H1 (cell line): Measurements from ENCODE around the gene ZGRF1. TPM values are rescaled to one million over a fixed set of nuclear protein-coding genes. Genes with fewer than 3 reads are reported as not detected.

Source experiments
- CTCF ChIA-PET: fragments of 300-600 bp; sonication (Branson Sonifier 250); formaldehyde crosslinking; loops from one replicate; lab custom pipeline; 2021; ENCODE audit not compliant: partially characterized antibody; lab: Charles Lee
- POLR2A ChIA-PET: fragments of 300-600 bp; sonication (Branson Sonifier 250); formaldehyde crosslinking; loops from one replicate; lab custom pipeline; 2021; ENCODE audit warnings: inconsistent platforms; ENCODE audit not compliant: partially characterized antibody; lab: Charles Lee
- DNase-seq, 2 experiments: peaks; one replicate each; pipeline versions ENCODE4 v3.0.0 to v3.0.0-alpha.2; 2010 to 2022; ENCODE audit warnings: low spot score in 2 of 2, low read depth in 1 of 2, mixed read lengths in 1 of 2
- FAIRE-seq: peaks from 2 replicates; lab custom pipeline; 2011; peaks lifted over from hg19 to GRCh38; lab: Jason Lieb, UNC
- H2AFZ ChIP-seq: 2 replicates; pipeline ENCODE4 v1.8.1; 2012; ENCODE audit warnings: low read length, inconsistent platforms
- H2AK5ac ChIP-seq: 2 replicates; pipeline ENCODE4 v1.6.1; 2013; ENCODE audit warnings: low read depth, low read length
- H2BK120ac ChIP-seq: replicated peaks from 2 replicates; pipeline ENCODE3; 2013; ENCODE audit warnings: low read depth, low read length, inconsistent platforms
- H2BK12ac ChIP-seq: 2 replicates; pipeline ENCODE4 v1.6.1; 2013; ENCODE audit warnings: low read depth, low read length
- H2BK15ac ChIP-seq: 2 replicates; pipeline ENCODE4 v1.6.1; 2013; ENCODE audit warnings: low read length
- H2BK20ac ChIP-seq: 2 replicates; pipeline ENCODE4 v1.6.1; 2013; ENCODE audit warnings: low read length
- H2BK5ac ChIP-seq: 2 replicates; pipeline ENCODE4 v1.6.1; 2013; ENCODE audit warnings: low read depth, low read length
- H3K14ac ChIP-seq: 2 replicates; pipeline ENCODE4 v1.6.1; 2013; ENCODE audit warnings: inconsistent platforms; ENCODE audit not compliant: insufficient read length
- H3K18ac ChIP-seq: 2 replicates; pipeline ENCODE4 v1.6.1; 2013; ENCODE audit warnings: low read length; ENCODE audit errors: extremely low read depth
- H3K23ac ChIP-seq: 2 replicates; pipeline ENCODE4 v1.6.1; 2013; ENCODE audit warnings: inconsistent platforms; ENCODE audit not compliant: insufficient read length
- H3K23me2 ChIP-seq: 2 replicates; pipeline ENCODE4 v1.6.1; 2013; ENCODE audit warnings: low read depth, low read length
- H3K27ac ChIP-seq: 2 replicates; pipeline ENCODE4 v1.6.1; 2011; ENCODE audit warnings: low read depth, low read length, inconsistent platforms
- H3K27me3 ChIP-seq, 4 experiments: replicated peaks in 1 of 4; 1 replicate in 1 of 4; 2 replicates in 3 of 4; pipeline versions ENCODE4 v1.6.1 to v1.8.1; 2011 to 2013; ENCODE audit warnings: low read length in 3 of 4, mild to moderate bottlenecking in 3 of 4, inconsistent platforms in 2 of 4, mixed read lengths in 2 of 4, moderate library complexity in 1 of 4; ENCODE audit not compliant: control insufficient read depth in 3 of 4, insufficient read depth in 3 of 4; ENCODE audit errors: extremely low read depth in 1 of 4
- H3K36me3 ChIP-seq, 4 experiments: 2 replicates each; pipeline versions ENCODE4 v1.6.1 to v1.8.1; 2011 to 2013; ENCODE audit warnings: mild to moderate bottlenecking in 4 of 4, low read length in 3 of 4, moderate library complexity in 2 of 4, control low read depth in 1 of 4, inconsistent platforms in 1 of 4; ENCODE audit not compliant: insufficient read depth in 4 of 4, control insufficient read depth in 2 of 4
- H3K4ac ChIP-seq: replicated peaks from 2 replicates; pipeline ENCODE3; 2013; ENCODE audit warnings: low read length, low read depth, mixed read lengths, inconsistent platforms; ENCODE audit not compliant: insufficient read length
- H3K4me1 ChIP-seq, 4 experiments: replicated peaks in 1 of 4; 1 replicate in 1 of 4; 2 replicates in 3 of 4; pipeline versions ENCODE4 v1.6.1 to v1.8.1; 2011 to 2013; ENCODE audit warnings: low read length in 3 of 4, inconsistent platforms in 2 of 4, mixed read lengths in 1 of 4; ENCODE audit not compliant: insufficient read depth in 4 of 4, control insufficient read depth in 3 of 4
- H3K4me2 ChIP-seq, 2 experiments: 2 replicates each; pipeline versions ENCODE4 v1.6.1 to v1.8.1; 2011 to 2013; ENCODE audit warnings: low read depth in 2 of 2, low read length in 2 of 2, control low read depth in 1 of 2, inconsistent platforms in 1 of 2, mild to moderate bottlenecking in 1 of 2; ENCODE audit not compliant: insufficient read depth in 1 of 2
- H3K4me3 ChIP-seq, 4 experiments: fragments of 200-600, 300-600 bp in 1 of 4; sonication (generic), shearing (Covaris generic), sonication (Bioruptor Twin) in 1 of 4; 2 replicates each; pipeline versions ENCODE4 v1.5.1 to v1.8.1; 2011 to 2016; ENCODE audit warnings: low read length in 4 of 4, low read depth in 3 of 4, control low read depth in 2 of 4, inconsistent platforms in 2 of 4, mild to moderate bottlenecking in 2 of 4, mixed read lengths in 1 of 4, moderate library complexity in 1 of 4; ENCODE audit not compliant: insufficient read depth in 2 of 4; ENCODE audit errors: extremely low read depth in 1 of 4
- H3K56ac ChIP-seq: replicated peaks from 2 replicates; pipeline ENCODE3; 2013; ENCODE audit warnings: low read depth, mild to moderate bottlenecking, mixed read lengths, low read length, inconsistent platforms; ENCODE audit not compliant: insufficient read length
- H3K79me1 ChIP-seq: 2 replicates; pipeline ENCODE4 v1.6.1; 2013; ENCODE audit warnings: low read depth, low read length, control low read depth
- H3K79me2 ChIP-seq, 2 experiments: 2 replicates each; pipeline versions ENCODE4 v1.6.1 to v1.8.1; 2012 to 2013; ENCODE audit warnings: low read length in 2 of 2, mild to moderate bottlenecking in 2 of 2, inconsistent platforms in 1 of 2; ENCODE audit not compliant: insufficient read depth in 2 of 2, control insufficient read depth in 1 of 2
- H3K9ac ChIP-seq, 4 experiments: replicated peaks in 1 of 4; 1 replicate in 1 of 4; 2 replicates in 3 of 4; pipeline versions ENCODE4 v1.6.1 to v1.8.1; 2011 to 2013; ENCODE audit warnings: low read depth in 3 of 4, low read length in 3 of 4, control low read depth in 2 of 4, mild to moderate bottlenecking in 2 of 4, moderate library complexity in 2 of 4, inconsistent platforms in 1 of 4; ENCODE audit errors: extremely low read depth in 1 of 4
- H3K9me3 ChIP-seq, 2 experiments: 2 replicates each; pipeline versions ENCODE4 v1.6.1 to v1.8.1; 2012 to 2013; ENCODE audit warnings: mild to moderate bottlenecking in 2 of 2, moderate library complexity in 2 of 2, control low read depth in 1 of 2, inconsistent platforms in 1 of 2, low read depth in 1 of 2, low read length in 1 of 2, mixed read lengths in 1 of 2; ENCODE audit not compliant: insufficient read depth in 2 of 2
- H4K20me1 ChIP-seq, 2 experiments: replicated peaks in 1 of 2; 2 replicates each; pipeline versions ENCODE3 to v1.8.1; 2011 to 2013; ENCODE audit warnings: inconsistent platforms in 2 of 2, low read length in 2 of 2, mild to moderate bottlenecking in 1 of 2; ENCODE audit not compliant: insufficient read depth in 2 of 2, control insufficient read depth in 1 of 2
- H4K5ac ChIP-seq: 2 replicates; pipeline ENCODE4 v1.6.1; 2013; ENCODE audit warnings: low read length, low read depth, mixed read lengths, inconsistent platforms; ENCODE audit not compliant: insufficient read length
- H4K8ac ChIP-seq: 2 replicates; pipeline ENCODE4 v1.8.0; 2013; ENCODE audit warnings: mild to moderate bottlenecking, moderate library complexity, low read length, inconsistent platforms; ENCODE audit not compliant: insufficient read depth; ENCODE audit errors: extremely low read depth
- H4K91ac ChIP-seq: replicated peaks from 2 replicates; pipeline ENCODE3; 2013; ENCODE audit warnings: low read length, mixed read lengths, inconsistent platforms; ENCODE audit not compliant: insufficient read length
- ATF2 ChIP-seq: IDR thresholded peaks from 2 replicates; pipeline ENCODE4 v1.6.1; 2012; ENCODE audit warnings: low read length, inconsistent platforms
- CEBPB ChIP-seq: IDR thresholded peaks from 2 replicates; pipeline ENCODE4 v1.6.1; 2012; ENCODE audit warnings: low read depth, low read length
- JUND ChIP-seq: IDR thresholded peaks from 2 replicates; pipeline ENCODE4 v1.6.1; 2011; ENCODE audit warnings: mild to moderate bottlenecking, improper control_type of control experiment, low read length
- NRF1 ChIP-seq: IDR thresholded peaks from 2 replicates; pipeline ENCODE4 v1.6.1; 2011; ENCODE audit warnings: mild to moderate bottlenecking, low read depth, low read length, improper control_type of control experiment
- POLR2A ChIP-seq, 2 experiments: IDR thresholded peaks; 1 replicate in 1 of 2; 2 replicates in 1 of 2; pipeline ENCODE4 v1.6.1; 2011; ENCODE audit warnings: low read depth in 2 of 2, low read length in 2 of 2, mild to moderate bottlenecking in 2 of 2; ENCODE audit errors: control extremely low read depth in 1 of 2
- POU5F1 ChIP-seq: IDR thresholded peaks from 2 replicates; pipeline ENCODE4 v1.6.1; 2011; ENCODE audit warnings: low read depth, mild to moderate bottlenecking, low read length, moderate library complexity
- RBBP5 ChIP-seq: IDR thresholded peaks from 2 replicates; pipeline ENCODE4 v1.7.1; 2012; ENCODE audit warnings: low read depth, mild to moderate bottlenecking, inconsistent platforms, low read length, moderate library complexity, borderline replicate concordance
- SIN3A ChIP-seq, 2 experiments: IDR thresholded peaks in 1 of 2; conservative IDR thresholded peaks in 1 of 2; 2 replicates each; pipeline ENCODE4 v1.6.1; 2011 to 2012; ENCODE audit warnings: low read length in 2 of 2, improper control_type of control experiment in 1 of 2, low read depth in 1 of 2, mild to moderate bottlenecking in 1 of 2
- SP2 ChIP-seq: IDR thresholded peaks from 2 replicates; pipeline ENCODE4 v1.6.1; 2012; ENCODE audit warnings: mild to moderate bottlenecking, low read length, inconsistent platforms
- SUZ12 ChIP-seq: fragments of 200-600 bp; sonication (generic); IDR thresholded peaks from 2 replicates; pipeline ENCODE4 v1.6.1; 2012; ENCODE audit warnings: mild to moderate bottlenecking, inconsistent platforms, low read length, moderate library complexity, mixed read lengths
- TAF1 ChIP-seq: IDR thresholded peaks from 2 replicates; pipeline ENCODE4 v1.6.1; 2011; ENCODE audit warnings: mild to moderate bottlenecking, low read depth, low read length
- TCF12 ChIP-seq: IDR thresholded peaks from 2 replicates; pipeline ENCODE4 v1.6.1; 2011; ENCODE audit warnings: low read depth, mild to moderate bottlenecking, low read length
- YY1 ChIP-seq: IDR thresholded peaks from 2 replicates; pipeline ENCODE4 v1.6.1; 2011; ENCODE audit warnings: low read depth, mild to moderate bottlenecking, low read length
- WGBS, 2 experiments: shearing (Covaris generic) in 1 of 2; methylation state at CpG; one replicate each; pipeline versions ENCODE4 v1.1.6 to v1.1.7; 2013 to 2015; ENCODE audit warnings: low lambda C conversion rate in 2 of 2, mixed read lengths in 2 of 2, inconsistent platforms in 1 of 2, low coverage in 1 of 2, missing lambda C conversion rate in 1 of 2; ENCODE audit not compliant: insufficient replicate concordance in 2 of 2, insufficient coverage in 1 of 2, insufficient read length in 1 of 2; ENCODE audit errors: extremely low coverage in 1 of 2, missing lambda C conversion rate in 1 of 2; 5-methylcytosine and 5-hydroxymethylcytosine counted together
- polyA plus RNA-seq, 7 experiments: library from polyadenylated mRNA; depleted of rRNA in 3 of 7; stranded (reverse) in 5 of 7; unstranded in 2 of 7; fragments of >200 nt in 5 of 7; fragments of 200-250 nt in 2 of 7; gene quantifications; 1 replicate in 5 of 7; 2 replicates in 1 of 7; 4 replicates in 1 of 7; pipeline versions ENCODE4 v1.2.1 to v1.2.3, GENCODE V29; 2011 to 2013; ENCODE audit warnings: missing spikeins in 2 of 7, mixed read lengths in 2 of 7
- total RNA-seq: library from RNA; stranded (reverse); fragmentation: NEBNext Ultra II Directional; extraction: Animal tissue kit (Norgen Biotek cat#: 25700); gene quantifications from 2 replicates; pipeline ENCODE4 v1.2.1, GENCODE V29; 2021

Gene ZGRF1
- total and polyA plus RNA-seq, 2 of the 8 experiments (the other 6 are each of a cell fraction or from before 2014, with no cell fraction given), result 12.0 to 44.6 TPM

- Histone ChIP-seq H4K91ac (no peak overlapping the region), H2BK20ac (no peak overlapping the region), H3K4me2 (no peak overlapping the region), H3K9me3 (no peaks in the 10 kb centered on the region), H3K18ac (no peak overlapping the region), H3K27ac (no peak overlapping the region), H3K4me1 (no peaks in the 10 kb centered on the region), H4K20me1 (no peaks in the 10 kb centered on the region), H3K56ac (no peak overlapping the region), H3K4ac (no peak overlapping the region), H3K9ac (no peak overlapping the region), H3K27me3 (no peaks in the 10 kb centered on the region), H3K36me3 (peaks cover 0 to 8% (median under 1%) of the 10 kb centered on the region in 4 experiments; a peak in 2 of 8 replicates), H2BK5ac (no peak overlapping the region), H2BK15ac (no peak overlapping the region), H4K5ac (no peak overlapping the region), H2AK5ac (no peak overlapping the region), H4K8ac (no peak overlapping the region), H3K4me3 (no peak overlapping the region), H3K14ac (no peak overlapping the region), H3K23ac (no peak overlapping the region), H2BK120ac (no peak overlapping the region), H3K79me1 (no peaks in the 10 kb centered on the region), H2AFZ (no peak overlapping the region), H3K23me2 (no peaks in the 10 kb centered on the region), H3K79me2 (no peaks in the 10 kb centered on the region), H2BK12ac (no peak overlapping the region)
- WGBS, 2 experiments, result 64% methylated on average over 1 of the region's 1 CpG; no CpG with 5 or more reads in 1 of the 2 experiments
- DNase-seq (no peak), FAIRE-seq (no peak)
- ChIA-PET CTCF (no interaction called here), POLR2A (no interaction called here)
- no peak for TF ChIP-seq CEBPB
- TF ChIP-seq SUZ12, result no peak
- no peak for TF ChIP-seq RBBP5
- no peak for TF ChIP-seq SIN3A (conservative IDR thresholded peaks at IDR 0.05 in 1 of 2, IDR thresholded peaks at IDR 0.05 in 1 of 2; ENCODE audit: low read depth in 1 of 2, low read length in 2 of 2)
- TF ChIP-seq TAF1, result no peak
- TF ChIP-seq JUND, result no peak
- TF ChIP-seq ATF2, result no peak
- no peak for TF ChIP-seq POU5F1
- TF ChIP-seq TCF12, result no peak
- no peak for TF ChIP-seq YY1
- no peak for TF ChIP-seq NRF1
- TF ChIP-seq SP2, result no peak
- no peak for TF ChIP-seq POLR2A (IDR thresholded peaks at IDR 0.05; ENCODE audit: control extremely low read depth in 1 of 2, low read depth in 2 of 2, low read length in 2 of 2)
Measured at GRCh38 chr4:112594993-112595392, 41.7 kb downstream of the ZGRF1 start.
